SK-N-MC (cell line): ENCODE results near the gene LRCH1.

Experiments used
- FOXP2 ChIP-seq: optimal IDR thresholded peaks from 2 replicates; pipeline ENCODE3; 2011; ENCODE audit warnings: mild to moderate bottlenecking, moderate library complexity; ENCODE audit not compliant: insufficient read depth; ENCODE audit errors: extremely low read length, control extremely low read depth
- POLR2AphosphoS5 ChIP-seq: IDR thresholded peaks from 2 replicates; pipeline ENCODE4 v1.6.1; 2012; ENCODE audit warnings: mild to moderate bottlenecking, low read depth, low read length, borderline replicate concordance

- TF ChIP-seq POLR2AphosphoS5 (no peak), FOXP2 (no peak)
These were observed 229.7 kb downstream of the LRCH1 start for GRCh38 chr13:46782691-46783090.
